HUES64 (cell line): ENCODE data around the gene KIR2DL4.
"Not testable (repeated sequence)": the region's sequence is repeated elsewhere in the genome, so short reads cannot be mapped to it uniquely, and the experiment has no call there.

Source experiments
- H3K27ac ChIP-seq: 2 replicates; pipeline ENCODE4 v1.7.0; 2013; ENCODE audit warnings: low read depth, low read length, inconsistent platforms
- H3K27me3 ChIP-seq: 2 replicates; pipeline ENCODE4 v1.6.1; 2013; ENCODE audit warnings: mild to moderate bottlenecking, low read length; ENCODE audit not compliant: insufficient read depth
- H3K36me3 ChIP-seq: 2 replicates; pipeline ENCODE4 v1.6.1; 2013; ENCODE audit warnings: mild to moderate bottlenecking, low read length; ENCODE audit not compliant: insufficient read depth
- H3K4me1 ChIP-seq: 2 replicates; pipeline ENCODE4 v1.6.1; 2013; ENCODE audit warnings: mild to moderate bottlenecking, low read length, moderate library complexity; ENCODE audit not compliant: insufficient read depth
- H3K4me3 ChIP-seq: 2 replicates; pipeline ENCODE4 v1.5.1; 2013; ENCODE audit warnings: mild to moderate bottlenecking, low read length, moderate library complexity
- H3K9ac ChIP-seq: 2 replicates; pipeline ENCODE4 v1.6.1; 2013; ENCODE audit warnings: mild to moderate bottlenecking, low read depth, low read length
- H3K9me3 ChIP-seq: 2 replicates; pipeline ENCODE4 v1.6.1; 2013; ENCODE audit warnings: low read depth, low read length; ENCODE audit not compliant: insufficient read depth
- WGBS: fragments of 150-250, 120-280 bp; methylation state at CpG from one replicate; pipeline ENCODE4 v1.1.7; 2013; ENCODE audit warnings: missing lambda C conversion rate; 5-methylcytosine and 5-hydroxymethylcytosine counted together

The KIR2DL4 gene

GRCh38 chr19:54843171-54843570, 39.8 kb downstream of the KIR2DL4 start:
- peaks cover 46% of the 10 kb centered on the region for H3K9me3 ChIP-seq
- H3K4me1 ChIP-seq, result not testable (repeated sequence)

GRCh38 chr19:54850061-54850640, 46.7 kb downstream of the KIR2DL4 start, which contains the start of gene KIR3DL2:
TSS of gene KIR3DL2 (plus strand) at chr19:54850443. CDS start at chr19:54850476, 33 bp downstream.
- H3K36me3 ChIP-seq, H3K4me3 ChIP-seq, H3K4me1 ChIP-seq, H3K27me3 ChIP-seq, H3K9ac ChIP-seq, H3K27ac ChIP-seq: not testable (repeated sequence)
- 84% methylated on average over 16 of the region's 16 CpGs for WGBS
- peaks cover 74% of the 10 kb centered on the region for H3K9me3 ChIP-seq

More at GRCh38 chr19:54843171-54843570, 39.8 kb downstream of the KIR2DL4 start:
- H3K4me3 ChIP-seq, H3K27ac ChIP-seq, H3K9ac ChIP-seq, H3K27me3 ChIP-seq, H3K36me3 ChIP-seq: not testable (repeated sequence)
- 75% methylated on average over 8 of the region's 8 CpGs for WGBS

GRCh38 chr19:54850930-54851329, 47.5 kb downstream of the KIR2DL4 start:
- no peaks in the 10 kb centered on the region for H3K4me1 ChIP-seq
- no peak overlapping the region for H3K4me3 ChIP-seq
- no peak overlapping the region for H3K9ac ChIP-seq
- WGBS, result 68% methylated on average over 2 of the region's 2 CpGs
- no peaks in the 10 kb centered on the region for H3K27me3 ChIP-seq
- no peaks in the 10 kb centered on the region for H3K36me3 ChIP-seq
- peaks cover 79% of the 10 kb centered on the region for H3K9me3 ChIP-seq
- no peak overlapping the region for H3K27ac ChIP-seq

- Histone ChIP-seq H3K9ac (no peak overlapping the region), H3K27ac (no peak overlapping the region), H3K27me3 (no peaks in the 10 kb centered on the region), H3K9me3 (peaks cover 79% of the 10 kb centered on the region), H3K4me3 (no peak overlapping the region), H3K4me1 (no peaks in the 10 kb centered on the region), H3K36me3 (no peaks in the 10 kb centered on the region)
- 92% methylated on average over 7 of the region's 7 CpGs for WGBS
These were observed 47.9 kb downstream of the KIR2DL4 start for GRCh38 chr19:54851353-54851752.

DNA sequence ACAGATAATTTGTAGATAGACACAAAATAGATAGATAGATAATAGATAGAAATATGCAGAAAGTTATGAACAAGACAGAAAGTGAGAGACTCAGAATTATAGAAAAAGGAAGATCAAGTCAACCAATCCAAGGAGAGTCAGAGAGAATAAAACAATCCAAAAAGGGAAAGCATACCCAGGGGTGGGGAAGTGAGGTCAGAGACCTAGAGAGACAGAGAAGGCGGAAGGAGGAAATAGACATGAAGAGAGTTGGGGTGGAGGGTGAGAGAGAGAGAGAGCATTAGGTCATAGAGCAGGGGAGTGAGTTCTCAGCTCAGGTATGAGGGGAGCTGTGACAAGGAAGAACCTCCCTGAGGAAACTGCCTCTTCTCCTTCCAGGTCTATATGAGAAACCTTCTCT, 51.8 kb downstream of the KIR2DL4 start:
- H3K36me3 ChIP-seq, H3K9ac ChIP-seq, H3K27ac ChIP-seq, H3K4me3 ChIP-seq, H3K27me3 ChIP-seq, H3K4me1 ChIP-seq: not testable (repeated sequence)
- WGBS, result 65% methylated on average over 1 of the region's 1 CpG
- H3K9me3 ChIP-seq, result peaks cover 57% of the 10 kb centered on the region

DNA sequence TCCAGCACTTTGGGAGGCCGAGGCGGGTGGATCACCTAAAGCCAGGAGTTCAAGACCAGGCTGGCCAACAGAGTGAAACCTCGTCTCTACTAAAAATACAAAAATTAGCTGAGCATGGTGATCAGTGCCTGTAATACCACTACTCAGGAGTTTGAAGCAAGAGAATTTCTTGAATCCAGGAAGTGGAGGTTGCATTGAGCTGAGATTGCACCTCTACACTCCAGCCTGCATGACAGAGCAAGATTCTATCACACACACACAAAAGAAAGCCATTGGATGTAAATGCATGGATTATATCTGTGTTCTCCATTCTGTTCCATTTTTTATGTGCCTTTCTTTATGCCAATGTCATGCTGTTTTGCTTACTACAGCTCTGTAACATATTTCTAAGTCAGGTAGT, 55.1 kb downstream of the KIR2DL4 start:
- H3K27me3 ChIP-seq, H3K4me3 ChIP-seq, H3K27ac ChIP-seq, H3K9ac ChIP-seq, H3K36me3 ChIP-seq, H3K4me1 ChIP-seq: not testable (repeated sequence)
- H3K9me3 ChIP-seq, result peaks cover 35% of the 10 kb centered on the region
- WGBS, result 100% methylated on average over 1 of the region's 3 CpGs

GRCh38 chr19:54859421-54859820, 56.0 kb downstream of the KIR2DL4 start:
- H3K4me3 ChIP-seq, H3K4me1 ChIP-seq, H3K36me3 ChIP-seq, H3K9ac ChIP-seq, H3K27ac ChIP-seq, H3K27me3 ChIP-seq: not testable (repeated sequence)
- 87% methylated on average over 7 of the region's 7 CpGs for WGBS
- H3K9me3 ChIP-seq, result peaks cover 27% of the 10 kb centered on the region

GRCh38 chr19:54863459-54863858, 60.0 kb downstream of the KIR2DL4 start:
- not testable (repeated sequence) for H3K36me3 ChIP-seq, H3K27me3 ChIP-seq, H3K4me3 ChIP-seq, H3K27ac ChIP-seq, H3K4me1 ChIP-seq, H3K9ac ChIP-seq
- no CpG with 5 or more reads among the region's 3 CpGs for WGBS
- H3K9me3 ChIP-seq, result peaks cover 31% of the 10 kb centered on the region
